GM13977 (cell line): Measurements from ENCODE around the gene SUPT3H.

ENCODE experiments used
- DNase-seq: peaks from one replicate; pipeline ENCODE4 v3.0.0; 2012; ENCODE audit warnings: low spot score
- CTCF ChIP-seq: IDR thresholded peaks from 2 replicates; pipeline ENCODE4 v1.5.1; 2012; ENCODE audit warnings: mild to moderate bottlenecking, control low read depth; ENCODE audit not compliant: insufficient read depth; ENCODE audit errors: extremely low read depth, missing control alignments
- in situ Hi-C: fragments of 300-500 bp; cut with MboI; formaldehyde crosslinking; loops from one replicate; pipeline ENCODE4 v1.12.0; 2022; ENCODE audit warnings: low sequenced_read_pairs, low pct_unique_long_range_greater_than_20kb, mixed read lengths, inconsistent platforms; ENCODE audit not compliant: unreplicated experiment

The SUPT3H gene

GRCh38 chr6:45123023-45123422, 254.7 kb downstream of the SUPT3H start:
- no peak for TF ChIP-seq CTCF
- in situ Hi-C loops = no loop called here
- DNase-seq = no peak

- TF ChIP-seq CTCF = no peak
- no peak for DNase-seq
These were observed 259.0 kb downstream of the SUPT3H start for GRCh38 chr6:45118754-45119153.

GRCh38 chr6:45116714-45117410, 260.9 kb downstream of the SUPT3H start:
- no peak for TF ChIP-seq CTCF
- no peak for DNase-seq
- in situ Hi-C loops = no loop called here

More at GRCh38 chr6:45118754-45119153, 259.0 kb downstream of the SUPT3H start:
- in situ Hi-C loops = no loop called here

GRCh38 chr6:45115696-45116095, 262.0 kb downstream of the SUPT3H start:
- in situ Hi-C loops = no loop called here
- DNase-seq = no peak
- TF ChIP-seq CTCF = no peak

- TF ChIP-seq CTCF = no peak
- in situ Hi-C loops = no loop called here
- no peak for DNase-seq
These were observed 265.0 kb downstream of the SUPT3H start for GRCh38 chr6:45112711-45113110.

- DNase-seq = no peak
- TF ChIP-seq CTCF = no peak
- in situ Hi-C loops = no loop called here
These were observed 268.2 kb downstream of the SUPT3H start for GRCh38 chr6:45109551-45109950.
